Psoas muscle (tissue), 8 donors: ENCODE data around the gene PINK1. TPM values are rescaled to one million over a fixed set of nuclear protein-coding genes. Genes with fewer than 3 reads are reported as not detected.

Experiments used
- ATAC-seq, 4 donors: fragments of 200-7000 bp; cut with Tn5 transposase; one replicate each; pipeline ENCODE4 v1.9.1; 2020; ENCODE audit warnings: moderate library complexity in 3 of 4, mild to moderate bottlenecking in 2 of 4
- DNase-seq, 2 donors: peaks; one replicate each; pipeline ENCODE4 v3.0.0-alpha.2; 2020
- H3K27ac ChIP-seq: fragments of 200-600 bp; one replicate; pipeline ENCODE4 v1.8.0; 2022
- H3K27me3 ChIP-seq, 3 donors: fragments of 200-600 bp in 1 of 3; one replicate each; pipeline versions ENCODE4 v1.6.1 to v1.8.0; 2013 to 2022; ENCODE audit warnings: low read length in 2 of 3, mild to moderate bottlenecking in 2 of 3, moderate library complexity in 1 of 3; ENCODE audit not compliant: insufficient read depth in 3 of 3
- H3K36me3 ChIP-seq, 2 donors: fragments of 200-600 bp in 1 of 2; one replicate each; pipeline versions ENCODE4 v1.6.1 to v1.8.0; 2013 to 2022; ENCODE audit warnings: low read depth in 1 of 2, mild to moderate bottlenecking in 1 of 2, moderate library complexity in 1 of 2; ENCODE audit not compliant: insufficient read depth in 1 of 2
- H3K4me1 ChIP-seq: fragments of 200-600 bp; one replicate; pipeline ENCODE4 v1.8.0; 2022
- H3K4me3 ChIP-seq: fragments of 200-600 bp; one replicate; pipeline ENCODE4 v1.8.0; 2022; ENCODE audit warnings: mild to moderate bottlenecking
- H3K9me3 ChIP-seq: fragments of 200-600 bp; one replicate; pipeline ENCODE4 v1.8.0; 2022
- CTCF ChIP-seq: fragments of 200-600 bp; IDR thresholded peaks from one replicate; pipeline ENCODE4 v1.8.0; 2022; ENCODE audit warnings: antibody characterized with exemption
- WGBS, 3 donors: extraction: QIAGEN DNeasy Blood & Tissue Kit; methylation state at CpG; one replicate each; pipeline versions ENCODE4 v1.1.6 to v1.1.7; 2013; 5-methylcytosine and 5-hydroxymethylcytosine counted together
- intact Hi-C, 2 donors: fragments of 100-400 bp; cut with DNase I; formaldehyde crosslinking; loops; one replicate each; pipeline versions ENCODE4 v1.11.0 to v1.14.2; 2022
- long read RNA-seq, 2 donors: library from polyadenylated mRNA; unstranded; transcript quantifications; one replicate each; pipeline ENCODE4 v2.0.0, GENCODE V29; 2021
- polyA plus RNA-seq, 3 donors: library from polyadenylated mRNA; stranded (reverse); fragments of 200-250 nt; gene quantifications; one replicate each; pipeline ENCODE4 v1.2.3, GENCODE V29; 2013
- total RNA-seq, 4 donors: library from RNA; stranded (reverse); fragmentation: NEBNext Ultra II Directional in 2 of 4; extraction: Animal tissue kit (Norgen Biotek cat#: 25700) in 2 of 4; gene quantifications; one replicate each; pipeline versions ENCODE4 v1.2.1 to v1.2.4, GENCODE V29; 2021 to 2023
- donor health status: healthy with polysubstance abuse.
- donor health status: DM: no; HTN: no; CAD: no; lungs with moderate emphysema.
- donor health status: Bipolar disorder and iron deficiency.
- donor health status: healthy.
- donor health status: DM: yes; HTN: yes; CAD: no.
- donor health status: DM: no; HTN: no; CAD: no.
- donor health status: DM: no; HTN: no; CAD: no.
- donor health status: DM: yes; HTN: yes; CAD: no.

PINK1 gene
- 100 to 1,000 TPM; 219 to 416 (median 390) TPM for total RNA-seq
- polyA plus RNA-seq: 100 to 1,000 TPM; 218 to 506 (median 276) TPM
- long read RNA-seq, donor 1, transcript PINK1-201 (8 exons, 2,660 nt): major isoform, 877 of 1,025 reads
- long read RNA-seq, donor 1, partial matches to known transcripts: 117 of 1,025 reads
- long read RNA-seq, donor 1, other reads (novel, unspliced or antisense): 29 of 1,025 reads
- long read RNA-seq, donor 2, transcript PINK1-201 (8 exons, 2,660 nt): major isoform, 1,048 of 1,245 reads
- long read RNA-seq, donor 2, partial matches to known transcripts: 158 of 1,245 reads
- long read RNA-seq, donor 2, other reads (novel, unspliced or antisense): 37 of 1,245 reads

GRCh38 chr1:20633190-20634064 lies at the start of gene PINK1:
PINK1 (plus strand) TSS chr1:20633458; CDS start chr1:20633549, 91 bp downstream.
- DNase-seq (peak; percentile 79 to 89), ATAC-seq (peak; percentile 83 to 90 (median 86))
- peaks cover 19% of the 10 kb centered on the region for H3K4me1 ChIP-seq
- TF ChIP-seq CTCF: peak; percentile 99
- H3K4me3 ChIP-seq: peak within 1 kb of the TSS; percentile 88
- no peaks in the 10 kb centered on the region for H3K27me3 ChIP-seq
- no peaks in the 10 kb centered on the region for H3K9me3 ChIP-seq
- H3K27ac ChIP-seq: peak within 1 kb of the TSS; percentile 96
- H3K36me3 ChIP-seq: peaks cover 0 to 15% of the 10 kb centered on the region in 2 donors
- intact Hi-C loops: loop anchor here (1.0 to 5.0 kb wide), 3 partner anchors 56 to 111 kb away; no protein-coding TSS in a partner anchor
- 1 to 2% (median 1%) methylated on average over 71 to 93 of the region's 93 CpGs for WGBS, 3 donors

- Histone ChIP-seq H3K27ac (no peak overlapping the region), H3K4me3 (no peak overlapping the region), H3K4me1 (no peaks in the 10 kb centered on the region), H3K9me3 (no peaks in the 10 kb centered on the region), H3K27me3 (peaks cover 0 to 17% (median 5%) of the 10 kb centered on the region in 3 donors), H3K36me3 (no peaks in the 10 kb centered on the region)
- no peak for DNase-seq
- intact Hi-C loops: no loop called here
- no peak for TF ChIP-seq CTCF
- WGBS, 3 donors: 81 to 86% (median 85%) methylated on average over 2 of the region's 2 CpGs
- ATAC-seq: no peak
Measured at GRCh38 chr1:20584890-20585289, 48.4 kb upstream of the PINK1 start.

GRCh38 chr1:20586953-20587660 lies 46.2 kb upstream of the PINK1 start:
- Histone ChIP-seq H3K36me3 (no peaks in the 10 kb centered on the region), H3K27me3 (peaks cover 0 to 30% (median 5%) of the 10 kb centered on the region in 3 donors), H3K4me1 (no peaks in the 10 kb centered on the region), H3K27ac (no peak overlapping the region), H3K4me3 (no peak overlapping the region), H3K9me3 (no peaks in the 10 kb centered on the region)
- no peak for TF ChIP-seq CTCF
- ATAC-seq (peak in 2 of 4 donors; percentile 12 to 31), DNase-seq (peak in 1 of 2 donors; percentile 44)
- WGBS, 3 donors: 64 to 71% (median 68%) methylated on average over 9 to 10 of the region's 10 CpGs
- intact Hi-C loops: no loop called here

GRCh38 chr1:20587661-20588053 lies 45.6 kb upstream of the PINK1 start:
- DNase-seq: no peak
- H3K4me3 ChIP-seq: no peak overlapping the region
- H3K36me3 ChIP-seq: no peaks in the 10 kb centered on the region
- intact Hi-C loops: no loop called here
- H3K27me3 ChIP-seq: peaks cover 0 to 36% (median 5%) of the 10 kb centered on the region in 3 donors
- TF ChIP-seq CTCF: no peak
- no peaks in the 10 kb centered on the region for H3K9me3 ChIP-seq
- H3K4me1 ChIP-seq: no peaks in the 10 kb centered on the region
- H3K27ac ChIP-seq: no peak overlapping the region
- ATAC-seq: peak in 3 of 4 donors; percentile 41 to 55 (median 46)
- 34 to 46% (median 45%) methylated on average over 2 of the region's 2 CpGs for WGBS, 3 donors
